Memory B cell (primary cell): ENCODE results near the gene TMA7.
"Not testable (repeated sequence)": the region's sequence is repeated elsewhere in the genome, so short reads cannot be mapped to it uniquely, and the experiment has no call there.

ENCODE experiments used
- ATAC-seq: fragments of 150-1000 bp; cut with Tn5 transposase; 2 replicates; pipeline ENCODE4 v1.10.0; 2021; ENCODE audit warnings: low read depth, mild to moderate bottlenecking, moderate library complexity
- DNase-seq, 2 donors: peaks; one replicate each; pipeline ENCODE4 v3.0.0; 2022; ENCODE audit warnings: low spot score in 2 of 2
- H3K27ac Mint-ChIP-seq: one replicate; pipeline ENCODE4 v1.8.0; 2022; ENCODE audit warnings: mild to moderate bottlenecking, moderate library complexity, mixed read lengths
- H3K27me3 Mint-ChIP-seq: one replicate; pipeline ENCODE4 v1.8.0; 2022; ENCODE audit warnings: mixed read lengths
- H3K36me3 Mint-ChIP-seq: one replicate; pipeline ENCODE4 v1.8.0; 2022; ENCODE audit warnings: mild to moderate bottlenecking, mixed read lengths
- H3K4me1 Mint-ChIP-seq: one replicate; pipeline ENCODE4 v1.8.0; 2022; ENCODE audit warnings: mixed read lengths
- H3K4me3 Mint-ChIP-seq: one replicate; pipeline ENCODE4 v1.8.0; 2022; ENCODE audit warnings: mild to moderate bottlenecking, moderate library complexity, mixed read lengths
- H3K9me3 Mint-ChIP-seq: one replicate; pipeline ENCODE4 v1.8.0; 2022; ENCODE audit warnings: mixed read lengths

Gene TMA7

DNA sequence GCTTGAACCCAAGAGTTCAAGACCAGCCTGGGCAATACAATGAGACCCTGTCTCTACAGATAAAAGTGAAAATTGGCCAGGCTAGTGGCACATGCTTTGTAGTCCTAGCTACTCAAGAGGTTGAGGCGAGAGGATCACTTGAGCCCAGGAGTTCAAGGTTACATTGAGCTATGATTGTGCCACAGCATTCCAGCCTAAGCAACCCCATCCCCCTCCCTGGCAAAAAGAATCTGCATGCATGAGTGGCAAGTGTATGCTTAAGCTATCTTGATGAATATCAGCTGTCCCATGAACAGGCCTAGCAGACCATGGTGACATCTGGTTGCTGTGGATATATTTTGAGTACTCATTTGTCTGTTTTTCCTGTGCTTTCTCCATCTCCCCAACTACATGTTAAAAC, 11.2 kb downstream of the TMA7 start:
- Mint-ChIP-seq H3K4me1 (peaks cover 16% of the 10 kb centered on the region), H3K27me3 (no peaks in the 10 kb centered on the region), H3K36me3 (peaks cover 3% of the 10 kb centered on the region), H3K9me3 (no peaks in the 10 kb centered on the region), H3K27ac (no peak overlapping the region), H3K4me3 (no peak overlapping the region)
- ATAC-seq = no peak
- no peak for DNase-seq

DNA sequence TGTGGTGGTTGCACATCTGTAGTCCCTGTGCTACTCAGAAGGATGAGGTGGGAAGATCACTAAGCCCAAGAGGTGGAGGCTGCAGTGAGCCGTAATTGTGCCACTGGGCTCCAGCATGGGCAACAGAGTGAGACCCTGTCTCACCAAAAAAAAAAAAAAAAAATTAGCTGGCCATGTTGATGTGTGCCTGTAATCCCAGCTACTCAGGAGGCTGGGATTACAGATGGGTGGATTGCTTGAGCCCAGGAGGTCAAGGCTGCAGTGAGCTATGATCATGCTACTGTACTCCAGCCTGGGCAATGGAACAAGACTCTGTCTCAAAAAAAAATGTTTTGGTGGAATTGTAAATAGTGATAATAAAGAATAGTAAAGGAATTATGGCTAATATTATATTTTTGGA, 16.4 kb downstream of the TMA7 start:
- H3K27ac Mint-ChIP-seq = no peak overlapping the region
- ATAC-seq (no peak), DNase-seq (no peak)
- no peak overlapping the region for H3K4me3 Mint-ChIP-seq
- no peaks in the 10 kb centered on the region for H3K27me3 Mint-ChIP-seq
- peaks cover 12% of the 10 kb centered on the region for H3K36me3 Mint-ChIP-seq
- H3K9me3 Mint-ChIP-seq = no peaks in the 10 kb centered on the region
- no peaks in the 10 kb centered on the region for H3K4me1 Mint-ChIP-seq

DNA sequence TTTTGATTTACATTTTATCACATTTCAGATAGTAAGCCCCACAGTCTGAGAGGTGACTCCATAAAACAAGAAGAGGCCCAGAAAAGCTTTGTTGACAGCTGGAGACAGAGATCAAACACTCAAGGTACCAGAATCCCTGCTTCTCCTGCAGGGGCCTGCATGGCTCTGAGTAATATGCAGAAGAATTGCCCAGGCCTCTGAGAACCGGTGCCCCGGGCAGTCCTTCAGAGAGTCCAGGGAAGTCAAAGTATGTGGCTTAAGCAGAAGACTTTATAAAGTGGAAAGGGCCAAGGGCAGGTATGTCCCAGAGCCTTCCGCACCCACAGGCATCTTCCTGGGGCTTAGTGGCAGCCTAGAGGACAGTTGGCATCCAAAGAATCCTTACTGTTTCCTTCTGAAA, 19.3 kb downstream of the TMA7 start:
- no peaks in the 10 kb centered on the region for H3K9me3 Mint-ChIP-seq
- H3K4me3 Mint-ChIP-seq = no peak overlapping the region
- ATAC-seq (no peak), DNase-seq (no peak)
- H3K27ac Mint-ChIP-seq = no peak overlapping the region
- no peaks in the 10 kb centered on the region for H3K27me3 Mint-ChIP-seq
- H3K36me3 Mint-ChIP-seq = peaks cover 9% of the 10 kb centered on the region
- no peaks in the 10 kb centered on the region for H3K4me1 Mint-ChIP-seq

DNA sequence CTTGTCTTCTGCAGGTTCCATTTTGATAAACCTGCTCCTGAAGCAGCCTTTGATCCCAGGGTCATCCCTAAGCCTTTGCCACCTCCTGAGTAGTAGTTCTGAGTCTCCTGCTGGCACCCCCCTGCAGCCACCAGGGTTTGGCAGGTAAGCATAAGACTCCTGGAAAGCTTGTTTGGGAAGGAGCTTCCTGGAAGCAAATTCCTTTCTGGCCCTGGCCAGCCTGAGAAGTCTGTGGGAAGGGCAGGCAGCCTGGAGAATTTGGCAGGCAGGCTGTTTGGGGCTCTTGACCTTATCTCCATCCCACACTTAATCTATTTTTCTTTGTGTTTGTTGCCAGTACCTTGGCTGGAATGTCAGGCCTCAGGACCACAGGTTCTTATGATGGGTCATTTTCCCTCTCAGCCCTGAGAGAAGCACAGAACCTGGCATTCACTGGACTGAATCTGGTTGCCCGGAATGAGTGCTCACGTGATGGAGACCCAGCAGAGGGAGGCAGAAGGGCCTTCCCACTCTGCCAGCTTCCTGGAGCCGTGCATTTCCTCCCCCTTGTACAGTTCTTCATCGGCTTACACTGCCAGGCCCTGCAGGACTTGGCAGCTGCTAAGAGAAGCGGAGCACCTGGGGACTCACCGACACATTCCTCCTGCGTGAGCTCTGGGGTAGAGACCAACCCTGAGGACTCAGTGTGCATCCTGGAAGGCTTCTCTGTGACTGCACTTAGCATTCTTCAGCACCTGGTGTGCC, 19.9 kb downstream of the TMA7 start:
- Mint-ChIP-seq H3K27me3 (no peaks in the 10 kb centered on the region), H3K4me3 (no peak overlapping the region), H3K9me3 (no peaks in the 10 kb centered on the region), H3K36me3 (peaks cover 9% of the 10 kb centered on the region), H3K27ac (no peak overlapping the region), H3K4me1 (no peaks in the 10 kb centered on the region)
- DNase-seq (no peak), ATAC-seq (no peak)

DNA sequence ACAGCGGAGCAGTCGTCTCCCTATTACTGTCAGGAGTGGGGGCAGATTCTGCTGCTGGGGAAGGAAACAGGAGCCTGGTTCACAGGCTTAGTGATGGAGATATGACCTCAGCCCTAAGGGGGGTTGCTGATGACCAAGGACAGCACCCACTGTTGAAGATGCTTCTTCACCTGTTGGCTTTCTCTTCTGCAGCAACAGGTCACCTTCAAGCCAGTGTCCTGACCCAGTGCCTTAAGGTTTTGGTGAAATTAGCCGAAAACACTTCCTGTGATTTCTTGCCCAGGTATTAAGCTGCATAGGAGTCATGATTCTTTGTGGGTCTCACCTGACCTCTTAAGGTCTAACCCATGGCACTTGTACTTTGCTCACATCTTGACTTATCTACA, 20.5 kb downstream of the TMA7 start:
- Mint-ChIP-seq H3K27ac (no peak overlapping the region), H3K9me3 (no peaks in the 10 kb centered on the region), H3K4me3 (no peak overlapping the region), H3K36me3 (peaks cover 9% of the 10 kb centered on the region), H3K4me1 (peaks cover 5% of the 10 kb centered on the region), H3K27me3 (no peaks in the 10 kb centered on the region)
- DNase-seq (no peak), ATAC-seq (no peak)

DNA sequence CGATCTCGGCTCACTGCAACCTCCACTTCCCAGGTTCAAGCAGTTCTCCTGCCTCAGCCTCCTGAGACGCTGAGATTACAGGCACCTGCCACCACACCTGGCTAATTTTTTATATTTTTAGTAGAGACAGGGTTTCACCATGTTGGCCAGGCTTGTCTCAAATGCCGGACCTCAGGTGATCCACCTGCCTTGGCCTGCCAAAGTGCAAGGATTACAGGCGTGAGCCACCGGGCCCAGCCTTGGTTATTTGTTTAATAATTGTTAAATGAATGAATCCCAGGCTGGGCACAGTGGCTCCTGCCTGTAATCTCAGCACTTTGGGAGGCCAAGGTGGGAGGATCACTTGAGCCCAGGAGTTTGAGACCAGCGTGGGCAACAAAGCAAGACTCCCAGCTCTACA, 21.7 kb downstream of the TMA7 start:
- H3K27ac Mint-ChIP-seq, H3K4me3 Mint-ChIP-seq, ATAC-seq, H3K9me3 Mint-ChIP-seq, H3K36me3 Mint-ChIP-seq, H3K27me3 Mint-ChIP-seq, DNase-seq: not testable (repeated sequence)
- peaks cover 10% of the 10 kb centered on the region for H3K4me1 Mint-ChIP-seq

DNA sequence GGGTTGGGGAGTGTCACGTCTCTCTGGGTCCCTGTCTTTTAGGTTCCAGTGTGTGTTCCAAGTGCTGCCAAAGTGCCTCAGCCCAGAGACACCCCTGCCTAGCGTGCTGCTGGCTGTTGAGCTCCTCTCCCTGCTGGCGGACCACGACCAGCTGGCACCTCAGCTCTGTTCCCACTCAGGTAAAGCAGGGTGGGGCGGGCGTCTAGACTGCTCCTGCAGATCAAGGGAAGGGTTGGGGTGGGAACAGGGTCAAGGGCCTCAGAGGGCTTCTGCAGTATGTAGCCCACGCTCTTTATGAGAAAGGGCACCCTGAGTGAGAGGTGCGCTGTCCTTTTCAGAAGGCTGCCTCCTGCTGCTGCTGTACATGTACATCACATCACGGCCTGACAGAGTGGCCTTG, 23.6 kb downstream of the TMA7 start:
- ATAC-seq = no peak
- H3K27me3 Mint-ChIP-seq = no peaks in the 10 kb centered on the region
- no peaks in the 10 kb centered on the region for H3K9me3 Mint-ChIP-seq
- no peak overlapping the region for H3K4me3 Mint-ChIP-seq
- H3K36me3 Mint-ChIP-seq = peaks cover 6% of the 10 kb centered on the region
- H3K27ac Mint-ChIP-seq = no peak overlapping the region
- H3K4me1 Mint-ChIP-seq = peaks cover 17% of the 10 kb centered on the region
- no peak for DNase-seq

DNA sequence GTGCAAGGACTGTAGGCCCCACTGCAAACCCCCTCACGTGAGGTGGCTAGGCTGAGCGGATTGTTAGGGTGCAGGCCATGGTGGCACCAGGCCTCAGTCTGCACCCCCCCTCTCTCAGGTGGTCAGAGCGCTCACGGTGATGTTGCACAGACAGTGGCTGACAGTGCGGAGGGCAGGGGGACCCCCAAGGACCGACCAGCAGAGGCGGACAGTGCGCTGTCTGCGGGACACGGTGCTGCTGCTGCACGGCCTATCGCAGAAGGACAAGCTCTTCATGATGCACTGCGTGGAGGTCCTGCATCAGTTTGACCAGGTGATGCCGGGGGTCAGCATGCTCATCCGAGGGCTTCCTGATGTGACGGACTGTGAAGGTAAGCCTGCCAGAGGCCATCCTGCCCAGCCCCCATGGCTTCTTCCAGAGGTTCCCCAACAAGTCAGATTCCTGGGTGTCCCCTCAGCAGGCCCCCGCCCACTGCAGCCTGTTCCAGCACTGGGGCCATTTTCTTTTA, 24.7 kb downstream of the TMA7 start:
- Mint-ChIP-seq H3K9me3 (no peaks in the 10 kb centered on the region), H3K27ac (peak overlapping the region; percentile 95), H3K4me1 (peaks cover 25% of the 10 kb centered on the region), H3K4me3 (no peak overlapping the region), H3K27me3 (no peaks in the 10 kb centered on the region), H3K36me3 (peaks cover 11% of the 10 kb centered on the region)
- no peak for ATAC-seq
- no peak for DNase-seq

DNA sequence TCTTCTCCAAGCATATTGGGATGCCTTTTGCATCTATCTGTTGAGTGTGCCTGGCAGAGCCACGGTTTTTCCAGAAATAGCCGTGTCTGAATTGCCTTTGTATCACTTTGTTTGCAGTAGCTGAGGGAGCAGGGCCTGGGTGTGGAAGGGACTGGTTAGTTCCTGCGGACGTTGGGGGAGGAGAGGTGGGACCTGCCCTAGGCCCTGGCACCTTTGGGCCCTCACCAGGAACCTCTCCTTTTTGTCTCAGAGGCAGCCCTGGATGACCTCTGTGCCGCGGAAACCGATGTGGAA, 25.1 kb downstream of the TMA7 start:
- Mint-ChIP-seq H3K27ac (peak overlapping the region; percentile 95), H3K9me3 (no peaks in the 10 kb centered on the region), H3K4me3 (peak overlapping the region; percentile 93), H3K36me3 (peaks cover 14% of the 10 kb centered on the region), H3K27me3 (no peaks in the 10 kb centered on the region), H3K4me1 (peaks cover 29% of the 10 kb centered on the region)
- no peak for DNase-seq
- no peak for ATAC-seq

DNA sequence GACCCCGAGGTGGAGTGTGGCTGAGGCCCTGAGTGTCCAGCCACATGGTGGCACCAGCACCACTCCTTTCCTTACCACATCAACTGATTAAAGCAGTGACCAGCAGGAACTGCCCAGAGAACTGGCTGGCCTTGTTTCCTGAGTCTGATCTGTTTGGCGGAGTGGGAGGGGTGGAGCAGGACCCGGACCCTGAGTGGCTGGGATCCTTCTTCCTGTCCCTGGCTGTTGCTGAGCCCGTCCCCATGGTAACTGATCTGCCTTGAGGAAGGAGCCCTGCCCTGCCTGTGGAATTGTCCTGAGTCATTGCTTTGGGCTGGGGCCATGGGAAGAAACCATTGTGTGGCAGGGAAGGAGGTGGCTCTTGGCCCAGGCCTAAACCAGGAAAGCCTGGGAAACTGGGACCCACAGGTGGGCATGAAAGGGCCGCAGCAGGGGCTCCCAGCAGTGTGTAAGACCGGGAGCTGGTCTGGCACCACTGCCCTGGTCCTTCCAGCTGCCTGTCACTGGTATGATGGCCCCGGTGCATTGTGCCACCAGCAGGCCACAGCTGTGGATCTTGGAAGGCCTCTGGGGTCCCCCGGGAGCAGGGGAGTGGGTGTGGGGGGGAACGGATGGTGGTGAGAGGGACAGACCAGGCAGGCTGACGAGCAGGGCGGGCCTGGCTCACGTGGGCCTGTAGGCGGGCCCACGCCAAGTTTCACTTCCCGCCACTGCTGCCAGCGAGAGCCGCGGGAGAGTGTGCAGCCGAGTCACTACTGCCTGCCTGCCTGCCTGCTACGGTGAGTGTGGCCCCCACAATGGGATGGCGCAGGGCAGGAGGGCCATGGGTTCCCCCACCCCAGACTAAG, 25.7 kb downstream of the TMA7 start:
- H3K27me3 Mint-ChIP-seq = no peaks in the 10 kb centered on the region
- peaks cover 29% of the 10 kb centered on the region for H3K4me1 Mint-ChIP-seq
- ATAC-seq = peak; percentile 98
- peak overlapping the region; percentile 93 for H3K4me3 Mint-ChIP-seq
- H3K36me3 Mint-ChIP-seq = peaks cover 11% of the 10 kb centered on the region
- peak overlapping the region; percentile 95 for H3K27ac Mint-ChIP-seq
- H3K9me3 Mint-ChIP-seq = no peaks in the 10 kb centered on the region
- peak; percentile 80 to 83 for DNase-seq

DNA sequence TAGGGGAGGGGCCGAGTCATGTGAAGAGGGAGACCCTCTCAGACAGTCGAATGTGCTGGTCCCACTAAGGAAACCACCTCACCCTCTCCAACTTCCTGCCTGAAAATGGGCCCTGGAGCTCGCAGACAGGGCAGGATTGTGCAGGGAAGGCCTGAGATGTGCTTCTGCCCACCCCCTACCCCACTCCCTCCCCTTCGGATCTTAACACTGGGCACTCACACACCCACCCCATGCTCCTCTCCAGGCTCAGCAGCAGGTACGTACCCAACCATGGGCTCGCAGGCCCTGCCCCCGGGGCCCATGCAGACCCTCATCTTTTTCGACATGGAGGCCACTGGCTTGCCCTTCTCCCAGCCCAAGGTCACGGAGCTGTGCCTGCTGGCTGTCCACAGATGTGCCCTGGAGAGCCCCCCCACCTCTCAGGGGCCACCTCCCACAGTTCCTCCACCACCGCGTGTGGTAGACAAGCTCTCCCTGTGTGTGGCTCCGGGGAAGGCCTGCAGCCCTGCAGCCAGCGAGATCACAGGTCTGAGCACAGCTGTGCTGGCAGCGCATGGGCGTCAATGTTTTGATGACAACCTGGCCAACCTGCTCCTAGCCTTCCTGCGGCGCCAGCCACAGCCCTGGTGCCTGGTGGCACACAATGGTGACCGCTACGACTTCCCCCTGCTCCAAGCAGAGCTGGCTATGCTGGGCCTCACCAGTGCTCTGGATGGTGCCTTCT, 26.5 kb downstream of the TMA7 start:
- Mint-ChIP-seq H3K9me3 (no peaks in the 10 kb centered on the region), H3K36me3 (peaks cover 10% of the 10 kb centered on the region), H3K27ac (peak overlapping the region; percentile 95), H3K4me1 (peaks cover 29% of the 10 kb centered on the region), H3K27me3 (no peaks in the 10 kb centered on the region), H3K4me3 (peak overlapping the region; percentile 93)
- DNase-seq = peak in 1 of 2 donors; percentile 18
- peak; percentile 19 for ATAC-seq

DNA sequence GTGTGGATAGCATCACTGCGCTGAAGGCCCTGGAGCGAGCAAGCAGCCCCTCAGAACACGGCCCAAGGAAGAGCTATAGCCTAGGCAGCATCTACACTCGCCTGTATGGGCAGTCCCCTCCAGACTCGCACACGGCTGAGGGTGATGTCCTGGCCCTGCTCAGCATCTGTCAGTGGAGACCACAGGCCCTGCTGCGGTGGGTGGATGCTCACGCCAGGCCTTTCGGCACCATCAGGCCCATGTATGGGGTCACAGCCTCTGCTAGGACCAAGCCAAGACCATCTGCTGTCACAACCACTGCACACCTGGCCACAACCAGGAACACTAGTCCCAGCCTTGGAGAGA, 27.0 kb downstream of the TMA7 start:
- Mint-ChIP-seq H3K27ac (peak overlapping the region; percentile 95), H3K9me3 (no peaks in the 10 kb centered on the region), H3K4me3 (peak overlapping the region; percentile 93), H3K4me1 (peaks cover 29% of the 10 kb centered on the region), H3K36me3 (peaks cover 10% of the 10 kb centered on the region), H3K27me3 (no peaks in the 10 kb centered on the region)
- ATAC-seq = no peak
- DNase-seq = no peak

DNA sequence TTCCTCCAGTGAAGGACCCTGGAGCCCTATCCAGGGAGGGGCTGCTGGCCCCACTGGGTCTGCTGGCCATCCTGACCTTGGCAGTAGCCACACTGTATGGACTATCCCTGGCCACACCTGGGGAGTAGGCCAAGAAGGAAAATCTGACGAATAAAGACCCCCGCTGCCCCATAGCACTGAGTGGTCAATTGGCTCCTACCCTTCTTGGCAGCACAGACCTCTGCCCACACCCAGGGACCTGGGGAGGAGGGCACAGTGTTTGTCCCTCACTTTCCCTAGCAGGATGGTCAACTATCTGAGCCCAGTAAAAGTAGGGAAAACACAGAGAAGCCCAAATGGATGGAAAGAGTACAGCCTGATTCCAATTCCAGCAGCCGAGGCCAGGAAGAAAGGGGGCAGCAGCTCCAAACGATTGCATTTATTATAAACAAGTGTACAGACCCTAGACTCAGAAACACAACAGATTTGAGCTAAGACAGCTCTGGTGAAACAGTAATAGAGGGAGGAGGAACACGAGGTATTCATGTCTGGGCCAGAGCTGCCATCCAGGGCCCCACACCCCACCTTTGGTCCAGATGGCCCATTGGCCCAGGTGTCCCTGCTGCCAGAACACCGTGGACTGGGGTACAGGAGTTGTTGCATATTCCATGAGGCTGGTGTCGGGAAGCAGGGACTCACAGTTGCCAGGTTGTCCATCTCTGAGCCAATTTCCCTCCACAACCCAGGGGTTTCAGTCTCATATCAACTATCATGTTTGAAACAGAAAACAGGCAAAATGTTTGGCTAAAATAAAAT, 27.6 kb downstream of the TMA7 start:
- H3K36me3 Mint-ChIP-seq = peaks cover 10% of the 10 kb centered on the region
- H3K4me3 Mint-ChIP-seq = peak overlapping the region; percentile 93
- H3K4me1 Mint-ChIP-seq = peaks cover 29% of the 10 kb centered on the region
- H3K9me3 Mint-ChIP-seq = no peaks in the 10 kb centered on the region
- H3K27me3 Mint-ChIP-seq = no peaks in the 10 kb centered on the region
- ATAC-seq (no peak), DNase-seq (no peak)
- H3K27ac Mint-ChIP-seq = peak overlapping the region; percentile 95
